IMR-90 (cell line): ENCODE data around the gene MGRN1. TPM values are rescaled to one million over a fixed set of nuclear protein-coding genes. Genes with fewer than 3 reads are reported as not detected.

Source experiments
- ATAC-seq: fragments of 200-7000 bp; cut with Tn5 transposase; 2 replicates; pipeline ENCODE4 v1.9.1; 2020; ENCODE audit warnings: low read depth, mild to moderate bottlenecking, moderate library complexity
- BruUV-seq: library from RNA; stranded (reverse); fragments of 400-500 nt; replicated peaks from 2 replicates; lab custom pipeline; 2021; lab: Mats Ljungman, UMichigan
- CTCF ChIA-PET: fragments of 300-600 bp; formaldehyde crosslinking; extraction: SDS; loops from one replicate; lab custom pipeline; 2021; ENCODE audit warnings: antibody characterized with exemption; lab: Yijun Ruan, JAX
- POLR2A ChIA-PET: fragments of 300-600 bp; sonication (Branson Sonifier 250); formaldehyde crosslinking; loops from one replicate; lab custom pipeline; 2022; ENCODE audit warnings: antibody characterized with exemption; ENCODE audit not compliant: unreplicated experiment; lab: Charles Lee
- DNase-seq: peaks from one replicate; pipeline ENCODE4 v3.0.0; 2013
- H2AFZ ChIP-seq: replicated peaks from 2 replicates; pipeline ENCODE3; 2013; ENCODE audit warnings: low read length, mild to moderate bottlenecking; ENCODE audit not compliant: poor library complexity
- H2AK5ac ChIP-seq: 2 replicates; pipeline ENCODE4 v1.6.1; 2013; ENCODE audit warnings: low read depth, low read length, inconsistent platforms
- H2AK9ac ChIP-seq: replicated peaks from 2 replicates; pipeline ENCODE3; 2013; ENCODE audit warnings: mild to moderate bottlenecking, low read depth, low read length, moderate library complexity; ENCODE audit not compliant: poor library complexity
- H2BK120ac ChIP-seq: 2 replicates; pipeline ENCODE4 v1.6.1; 2013; ENCODE audit warnings: low read depth, low read length, inconsistent platforms
- H2BK15ac ChIP-seq: 3 replicates; pipeline ENCODE4 v1.6.1; 2013; ENCODE audit warnings: low read depth, low read length, inconsistent platforms
- H2BK20ac ChIP-seq: 2 replicates; pipeline ENCODE4 v1.6.1; 2013; ENCODE audit warnings: low read depth, mild to moderate bottlenecking, inconsistent platforms, low read length, moderate library complexity
- H2BK5ac ChIP-seq: 2 replicates; pipeline ENCODE4 v1.6.1; 2013; ENCODE audit warnings: mild to moderate bottlenecking, low read depth, low read length, inconsistent platforms; ENCODE audit not compliant: poor library complexity, severe bottlenecking
- H3K14ac ChIP-seq: replicated peaks from 2 replicates; pipeline ENCODE4 v1.6.1; 2013; ENCODE audit warnings: low read depth, low read length, inconsistent platforms
- H3K18ac ChIP-seq: 2 replicates; pipeline ENCODE4 v1.6.1; 2013; ENCODE audit warnings: low read depth, low read length, control low read depth
- H3K23ac ChIP-seq: 2 replicates; pipeline ENCODE4 v1.6.1; 2013; ENCODE audit warnings: low read depth, low read length, inconsistent platforms
- H3K27ac ChIP-seq: 2 replicates; pipeline ENCODE4 v1.5.1; 2013; ENCODE audit warnings: mild to moderate bottlenecking, control low read depth, low read length; ENCODE audit not compliant: insufficient read depth
- H3K27me3 ChIP-seq: 2 replicates; pipeline ENCODE4 v1.6.1; 2013; ENCODE audit warnings: low read length; ENCODE audit not compliant: control insufficient read depth, insufficient read depth
- H3K36me3 ChIP-seq: 2 replicates; pipeline ENCODE4 v1.6.1; 2013; ENCODE audit warnings: low read length, mixed read lengths; ENCODE audit not compliant: control insufficient read depth, insufficient read depth
- H3K4ac ChIP-seq: 2 replicates; pipeline ENCODE4 v1.6.1; 2013; ENCODE audit warnings: low read depth, low read length, inconsistent platforms
- H3K4me1 ChIP-seq: 2 replicates; pipeline ENCODE4 v1.6.1; 2013; ENCODE audit warnings: low read length, mixed read lengths; ENCODE audit not compliant: control insufficient read depth, insufficient read depth
- H3K4me2 ChIP-seq: 2 replicates; pipeline ENCODE4 v1.6.1; 2013; ENCODE audit warnings: low read depth, mild to moderate bottlenecking, control low read depth, low read length, moderate library complexity
- H3K4me3 ChIP-seq: 2 replicates; pipeline ENCODE4 v1.5.1; 2013; ENCODE audit warnings: low read depth, mild to moderate bottlenecking, control low read depth, low read length, moderate library complexity; ENCODE audit not compliant: insufficient read depth
- H3K56ac ChIP-seq: 2 replicates; pipeline ENCODE4 v1.6.1; 2013; ENCODE audit warnings: low read length, inconsistent platforms; ENCODE audit not compliant: insufficient read depth; ENCODE audit errors: extremely low read depth
- H3K79me1 ChIP-seq, 2 experiments: 2 replicates each; pipeline ENCODE4 v1.6.1; 2013; ENCODE audit warnings: low read length in 2 of 2, inconsistent platforms in 1 of 2, low read depth in 1 of 2
- H3K9ac ChIP-seq: 2 replicates; pipeline ENCODE4 v1.6.1; 2013; ENCODE audit warnings: low read depth, low read length, control low read depth
- H3K9me1 ChIP-seq: 2 replicates; pipeline ENCODE4 v1.6.1; 2013; ENCODE audit warnings: low read length, inconsistent platforms; ENCODE audit not compliant: insufficient read depth
- H3K9me3 ChIP-seq: 2 replicates; pipeline ENCODE4 v1.6.1; 2013; ENCODE audit warnings: low read length; ENCODE audit not compliant: control insufficient read depth, insufficient read depth
- H4K20me1 ChIP-seq: 2 replicates; pipeline ENCODE4 v1.6.1; 2013; ENCODE audit warnings: low read length, inconsistent platforms; ENCODE audit not compliant: insufficient read depth
- H4K5ac ChIP-seq: 2 replicates; pipeline ENCODE4 v1.6.1; 2013; ENCODE audit warnings: mild to moderate bottlenecking, low read depth, low read length, control low read depth
- H4K8ac ChIP-seq, 2 experiments: 2 replicates each; pipeline ENCODE4 v1.6.1; 2013; ENCODE audit warnings: low read depth in 2 of 2, low read length in 2 of 2, control low read depth in 1 of 2, inconsistent platforms in 1 of 2
- H4K91ac ChIP-seq: 2 replicates; pipeline ENCODE4 v1.6.1; 2013; ENCODE audit warnings: low read depth, low read length, inconsistent platforms; ENCODE audit not compliant: insufficient read depth
- FOS ChIP-seq: fragments of 150-350 bp; IDR thresholded peaks from 2 replicates; pipeline ENCODE4 v1.6.1; 2016; ENCODE audit warnings: low read depth, low read length
- NFE2L2 ChIP-seq: fragments of 150-350 bp; IDR thresholded peaks from 2 replicates; pipeline ENCODE4 v1.6.1; 2016; ENCODE audit warnings: low read depth, mild to moderate bottlenecking, low read length
- POLR2A ChIP-seq: IDR thresholded peaks from 2 replicates; pipeline ENCODE4 v1.6.1; 2012; ENCODE audit warnings: mild to moderate bottlenecking, low read depth, low read length
- RCOR1 ChIP-seq: IDR thresholded peaks from 2 replicates; pipeline ENCODE4 v1.6.1; 2012; ENCODE audit warnings: mild to moderate bottlenecking, low read length, improper control_type of control experiment; ENCODE audit not compliant: insufficient replicate concordance
- RFX5 ChIP-seq: IDR thresholded peaks from 2 replicates; pipeline ENCODE4 v1.8.0; 2012; ENCODE audit warnings: low read depth, mild to moderate bottlenecking, low read length, moderate library complexity
- WGBS, 2 experiments: methylation state at CpG; one replicate each; pipeline versions ENCODE4 v1.1.5 to v1.1.7; 2013; ENCODE audit warnings: missing lambda C conversion rate in 2 of 2; ENCODE audit not compliant: insufficient read length in 1 of 2; ENCODE audit errors: extremely low coverage in 2 of 2; 5-methylcytosine and 5-hydroxymethylcytosine counted together
- dilution Hi-C: fragments of 300-500 bp; cut with HindIII; formaldehyde crosslinking; loops from one replicate; pipeline ENCODE4 v1.14.3; 2018; ENCODE audit warnings: low sequenced_read_pairs; ENCODE audit not compliant: unreplicated experiment
- in situ Hi-C: fragments of 300-500 bp; cut with MboI; formaldehyde crosslinking; loops from 3 replicates; pipeline ENCODE4 v1.14.3; 2019; ENCODE audit warnings: low sequenced_read_pairs, inconsistent platforms, mixed read lengths
- intact Hi-C: fragments of 100-400 bp; cut with micrococcal nuclease; formaldehyde crosslinking; loops from 2 replicates; pipeline ENCODE4 v1.10.0; 2022
- polyA plus RNA-seq, 3 experiments: library from polyadenylated mRNA; depleted of rRNA; stranded (reverse); fragments of >200 nt; gene quantifications; 2 replicates each; pipeline ENCODE4 v1.2.3, GENCODE V29; 2012; ENCODE audit warnings: low replicate concordance in 1 of 3
- total RNA-seq: library from RNA; depleted of rRNA; stranded (reverse); fragments of >200 nt; gene quantifications from 2 replicates; pipeline ENCODE4 v1.2.3, GENCODE V29; 2012
- TF ChIP-seq, protein P1 (sequence below): fragments of 150-350 bp; IDR thresholded peaks from 2 replicates; pipeline ENCODE4 v1.6.1; 2016; ENCODE audit warnings: low read depth, mild to moderate bottlenecking, low read length, moderate library complexity, borderline replicate concordance

The MGRN1 gene
- total and polyA plus RNA-seq, 2 of the 4 experiments (the other 2 are of a cell fraction), result 11.7 to 32.7 TPM

DNA sequence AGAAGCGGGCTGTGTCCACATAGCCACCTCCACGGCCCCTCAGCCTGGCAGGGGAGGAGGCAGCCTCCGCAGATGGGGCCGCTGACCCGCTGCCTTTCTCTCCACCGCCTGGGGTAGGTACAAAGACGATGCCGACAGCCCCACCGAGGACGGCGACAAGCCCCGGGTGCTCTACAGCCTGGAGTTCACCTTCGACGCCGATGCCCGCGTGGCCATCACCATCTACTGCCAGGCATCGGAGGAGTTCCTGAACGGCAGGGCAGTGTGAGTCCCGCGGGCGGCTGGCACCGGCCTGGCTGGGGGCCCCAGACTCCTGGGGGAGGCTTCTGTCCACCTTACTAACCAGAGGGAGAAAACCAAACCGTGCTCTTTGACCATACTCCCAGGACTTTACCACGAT, 27.9 kb downstream of the MGRN1 start:
- ATAC-seq (no peak), DNase-seq (no peak)
- Histone ChIP-seq H3K9me3 (no peaks in the 10 kb centered on the region), H3K27me3 (no peaks in the 10 kb centered on the region), H2AFZ (no peak overlapping the region), H2BK120ac (no peak overlapping the region), H4K8ac (no peak overlapping the region), H4K91ac (no peak overlapping the region), H2BK20ac (no peak overlapping the region), H3K4me2 (no peak overlapping the region), H3K36me3 (peaks cover 58% of the 10 kb centered on the region), H4K20me1 (peaks cover 35% of the 10 kb centered on the region), H3K27ac (no peak overlapping the region), H3K9me1 (no peaks in the 10 kb centered on the region), H3K4me1 (no peaks in the 10 kb centered on the region), H4K5ac (no peak overlapping the region), H3K4me3 (no peak overlapping the region), H3K18ac (no peak overlapping the region), H3K4ac (no peak overlapping the region), H2AK5ac (no peak overlapping the region), H3K56ac (no peak overlapping the region), H2BK15ac (no peak overlapping the region), H3K23ac (no peak overlapping the region), H2BK5ac (no peak overlapping the region), H2AK9ac (peak overlapping the region; percentile 42), H3K79me1 (peaks cover 5 to 33% of the 10 kb centered on the region in 2 experiments; a peak in 3 of 4 replicates), H3K14ac (no peak overlapping the region), H3K9ac (no peak overlapping the region)
- POLR2A ChIA-PET, result no interaction called here
- CTCF ChIA-PET, result no interaction called here
- intact Hi-C loops (no loop called here), dilution Hi-C loops (no loop called here), in situ Hi-C loops (no loop called here)
- WGBS, 2 experiments, result 97% methylated on average over 4 of the region's 25 CpGs; no CpG with 5 or more reads in 1 of the 2 experiments
- no TSS peak for BruUV-seq
- TF ChIP-seq POLR2A, result no peak
- TF ChIP-seq RCOR1, result no peak
- TF ChIP-seq, protein P1, sequence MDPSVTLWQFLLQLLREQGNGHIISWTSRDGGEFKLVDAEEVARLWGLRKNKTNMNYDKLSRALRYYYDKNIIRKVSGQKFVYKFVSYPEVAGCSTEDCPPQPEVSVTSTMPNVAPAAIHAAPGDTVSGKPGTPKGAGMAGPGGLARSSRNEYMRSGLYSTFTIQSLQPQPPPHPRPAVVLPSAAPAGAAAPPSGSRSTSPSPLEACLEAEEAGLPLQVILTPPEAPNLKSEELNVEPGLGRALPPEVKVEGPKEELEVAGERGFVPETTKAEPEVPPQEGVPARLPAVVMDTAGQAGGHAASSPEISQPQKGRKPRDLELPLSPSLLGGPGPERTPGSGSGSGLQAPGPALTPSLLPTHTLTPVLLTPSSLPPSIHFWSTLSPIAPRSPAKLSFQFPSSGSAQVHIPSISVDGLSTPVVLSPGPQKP, result no peak
- TF ChIP-seq NFE2L2, result no peak
- no peak for TF ChIP-seq RFX5
- TF ChIP-seq FOS, result no peak
